Amniotic stem cell (primary cell): ENCODE results near the gene B4GALT2.

Experiments used
- DNase-seq: peaks from one replicate; lab custom pipeline; 2025; lab: John Stamatoyannopoulos, UW

The B4GALT2 gene

GRCh38 chr1:44029911-44030604 lies 51.0 kb downstream of the B4GALT2 start:
- peak; percentile 68 for DNase-seq

- no peak for DNase-seq
Measured at GRCh38 chr1:44030605-44031251, 51.7 kb downstream of the B4GALT2 start.

- no peak for DNase-seq
Measured at GRCh38 chr1:44031252-44032169, 52.5 kb downstream of the B4GALT2 start, which contains the start of gene SLC6A9. Gene SLC6A9 (minus strand): TSS chr1:44031462. CDS start chr1:44024277, 7,185 bp downstream.

GRCh38 chr1:44032170-44032790 lies 53.3 kb downstream of the B4GALT2 start:
- DNase-seq, result no peak

- no peak for DNase-seq
Measured at GRCh38 chr1:44033041-44033575, 54.1 kb downstream of the B4GALT2 start.

GRCh38 chr1:44033756-44034155 lies 54.7 kb downstream of the B4GALT2 start:
- DNase-seq, result no peak

GRCh38 chr1:44034423-44034822 lies 55.4 kb downstream of the B4GALT2 start:
- no peak for DNase-seq

GRCh38 chr1:44034976-44035716 lies 56.1 kb downstream of the B4GALT2 start:
- no peak for DNase-seq

- DNase-seq, result no peak
Measured at GRCh38 chr1:44035726-44036408, 56.9 kb downstream of the B4GALT2 start.

GRCh38 chr1:44036409-44037139 lies 57.6 kb downstream of the B4GALT2 start:
- DNase-seq, result peak; percentile 65

- DNase-seq, result no peak
Measured at GRCh38 chr1:44037154-44037553, 58.1 kb downstream of the B4GALT2 start.

GRCh38 chr1:44038876-44039657 lies 60.1 kb downstream of the B4GALT2 start:
- DNase-seq, result no peak

- no peak for DNase-seq
Measured at GRCh38 chr1:44040418-44040817, 61.4 kb downstream of the B4GALT2 start.
